K562 (cell line): ENCODE results near the gene ATRAID. TPM values are rescaled to one million over a fixed set of nuclear protein-coding genes. Genes with fewer than 3 reads are reported as not detected.

Experiments used
- CCNT2 ChIP-seq: IDR thresholded peaks from 2 replicates; pipeline ENCODE4 v1.6.1; 2011; ENCODE audit warnings: borderline replicate concordance, low read depth, mild to moderate bottlenecking, moderate library complexity, mixed read lengths, low read length; ENCODE audit not compliant: insufficient read length; ENCODE audit errors: extremely low read depth
- CEBPG ChIP-seq, 3 experiments: fragments of 200-800 bp in 1 of 3; sonication (Bioruptor generic) in 1 of 3; sonication (generic) in 1 of 3; formaldehyde crosslinking in 1 of 3; IDR thresholded peaks in 2 of 3; conservative IDR thresholded peaks in 1 of 3; 2 replicates each; pipeline versions ENCODE4 v1.6.1 to v1.8.0; 2016 to 2022; ENCODE audit warnings: missing compliant biosample characterization in 2 of 3, missing genetic modification characterization in 2 of 3, mild to moderate bottlenecking in 1 of 3, missing genetic modification reagents in 1 of 3
- CREB5 ChIP-seq: fragments of 250-450 bp; sonication (Bioruptor Pico); IDR thresholded peaks from 2 replicates; pipeline ENCODE4 v1.5.0; 2020; ENCODE audit warnings: mild to moderate bottlenecking
- CTBP1 ChIP-seq: fragments of 450-650 bp; IDR thresholded peaks from 2 replicates; pipeline ENCODE4 v1.6.1; 2016; ENCODE audit warnings: borderline replicate concordance
- E2F3 ChIP-seq: fragments of 250-450 bp; sonication (Bioruptor Pico); IDR thresholded peaks from 2 replicates; pipeline ENCODE4 v1.4.0; 2020; ENCODE audit warnings: mild to moderate bottlenecking
- FOXK1 ChIP-seq: sonication (generic); formaldehyde crosslinking; IDR thresholded peaks from 2 replicates; pipeline ENCODE4 v1.8.0; 2022; ENCODE audit warnings: missing genetic modification reagents, mild to moderate bottlenecking, borderline replicate concordance
- HINFP ChIP-seq: fragments of 450-650 bp; conservative IDR thresholded peaks from 2 replicates; pipeline ENCODE4 v1.6.1; 2016; ENCODE audit warnings: missing genetic modification characterization, low read depth, mild to moderate bottlenecking, control low read depth, missing compliant biosample characterization
- MAZ ChIP-seq, 2 experiments: fragments of 450-650 bp in 1 of 2; sonication (generic) in 1 of 2; formaldehyde crosslinking; IDR thresholded peaks in 1 of 2; conservative IDR thresholded peaks in 1 of 2; 2 replicates each; pipeline versions ENCODE4 v1.4.0 to v1.5.0; 2020; ENCODE audit warnings: mild to moderate bottlenecking in 1 of 2, missing genetic modification reagents in 1 of 2
- MCM2 ChIP-seq: fragments of 450-650 bp; IDR thresholded peaks from 2 replicates; pipeline ENCODE4 v1.6.1; 2017; ENCODE audit warnings: low read depth, mild to moderate bottlenecking
- MIER1 ChIP-seq: fragments of 450-650 bp; IDR thresholded peaks from 2 replicates; pipeline ENCODE4 v1.6.1; 2016; ENCODE audit warnings: antibody characterized with exemption, mild to moderate bottlenecking, low read depth
- MXI1 ChIP-seq: IDR thresholded peaks from 2 replicates; pipeline ENCODE4 v1.6.1; 2011; ENCODE audit warnings: low read depth, mild to moderate bottlenecking, improper control_type of control experiment, low read length
- NR2C2 ChIP-seq, 2 experiments: fragments of 200-800 bp in 1 of 2; sonication (Bioruptor generic) in 1 of 2; sonication (generic) in 1 of 2; formaldehyde crosslinking in 1 of 2; IDR thresholded peaks; 2 replicates each; pipeline versions ENCODE4 v1.6.1 to v1.8.0; 2016 to 2022; ENCODE audit warnings: mild to moderate bottlenecking in 1 of 2, missing compliant biosample characterization in 1 of 2, missing genetic modification characterization in 1 of 2, missing genetic modification reagents in 1 of 2
- OTX1 ChIP-seq: fragments of 450-650 bp; formaldehyde crosslinking; IDR thresholded peaks from 2 replicates; pipeline ENCODE4 v1.4.0; 2022; ENCODE audit warnings: mild to moderate bottlenecking
- POLR2H ChIP-seq: IDR thresholded peaks from 2 replicates; pipeline ENCODE4 v1.6.1; 2016; ENCODE audit warnings: missing genetic modification characterization, low read depth, mild to moderate bottlenecking, control low read depth, missing compliant biosample characterization, moderate library complexity
- RBM22 ChIP-seq: fragments of 200-400 bp; formaldehyde crosslinking; IDR thresholded peaks from 2 replicates; pipeline ENCODE4 v1.6.1; 2018; ENCODE audit warnings: low read length, low read depth; ENCODE audit not compliant: poor library complexity, severe bottlenecking
- SMARCB1 ChIP-seq: IDR thresholded peaks from 2 replicates; pipeline ENCODE4 v1.6.1; 2011; ENCODE audit warnings: improper control_type of control experiment, low read depth; ENCODE audit not compliant: insufficient read length
- TEAD4 ChIP-seq, 2 experiments: sonication (generic) in 1 of 2; formaldehyde crosslinking in 1 of 2; IDR thresholded peaks; 2 replicates each; pipeline versions ENCODE4 v1.6.1 to v1.8.0; 2012 to 2022; ENCODE audit warnings: borderline replicate concordance in 1 of 2, inconsistent platforms in 1 of 2, low read length in 1 of 2, mild to moderate bottlenecking in 1 of 2, missing genetic modification reagents in 1 of 2
- THRB ChIP-seq: fragments of 450-650 bp; formaldehyde crosslinking; conservative IDR thresholded peaks from 2 replicates; pipeline ENCODE4 v1.4.0; 2022; ENCODE audit warnings: mild to moderate bottlenecking, missing genetic modification characterization
- ZNF695 ChIP-seq: fragments of 450-650 bp; formaldehyde crosslinking; IDR thresholded peaks from 2 replicates; pipeline ENCODE4 v1.4.0; 2020; ENCODE audit warnings: mild to moderate bottlenecking, moderate library complexity
- ZNF76 ChIP-seq: fragments of 250-450 bp; sonication (Bioruptor Pico); IDR thresholded peaks from 2 replicates; pipeline ENCODE4 v1.4.0; 2020; ENCODE audit warnings: mild to moderate bottlenecking, moderate library complexity, borderline replicate concordance
- ZSCAN32 ChIP-seq: fragments of 450-650 bp; formaldehyde crosslinking; IDR thresholded peaks from 2 replicates; pipeline ENCODE4 v1.4.0; 2020; ENCODE audit warnings: mild to moderate bottlenecking, moderate library complexity
- polyA plus RNA-seq, 8 experiments: library from polyadenylated mRNA; depleted of rRNA in 4 of 8; stranded (reverse) in 5 of 8; unstranded in 3 of 8; fragments of >200 nt; fragmentation: Nextera tagmentation in 2 of 8; fragmentation: Illumina TruSeq in 1 of 8; extraction: Ambion mirVana in 2 of 8; extraction: Trizol in 1 of 8; gene quantifications; 2 replicates each; pipeline versions ENCODE4 v1.2.1 to v1.2.3, GENCODE V29; 2011 to 2014; ENCODE audit warnings: inconsistent platforms in 1 of 8, missing spikeins in 1 of 8
- total RNA-seq, 7 experiments: library from RNA; depleted of rRNA in 6 of 7; stranded (reverse); fragments of >200 nt in 6 of 7; fragmentation: Illumina TruSeq in 2 of 7; extraction: Trizol in 2 of 7; gene quantifications; 2 replicates each; pipeline versions ENCODE4 v1.2.1 to v1.2.3, GENCODE V29; 2011 to 2021; ENCODE audit warnings: low replicate concordance in 1 of 7

The ATRAID gene
- total and polyA plus RNA-seq, 9 of the 15 experiments (the other 6 are each of a cell fraction or from before 2014, with no cell fraction given): 70.2 to 187 (median 108) TPM

- no peak for TF ChIP-seq CEBPG (CRISPR knock-in tag; IDR thresholded peaks at IDR 0.05)
- no peak for TF ChIP-seq CEBPG (tag; conservative IDR thresholded peaks at IDR 0.05 in 1 of 2, IDR thresholded peaks at IDR 0.05 in 1 of 2)
- TF ChIP-seq MCM2: no peak
- no peak for TF ChIP-seq OTX1
- peak; percentile 92 for TF ChIP-seq POLR2H
- TF ChIP-seq ZNF695 (CRISPR knock-in tag): no peak
- TF ChIP-seq HINFP (tag): no peak
- peak; percentile 84 to 93 for TF ChIP-seq MAZ (CRISPR knock-in tag; conservative IDR thresholded peaks at IDR 0.05 in 1 of 2, IDR thresholded peaks at IDR 0.05 in 1 of 2)
- TF ChIP-seq ZNF76 (CRISPR knock-in tag): no peak
- TF ChIP-seq CREB5 (CRISPR knock-in tag): no peak
- no peak for TF ChIP-seq NR2C2 (CRISPR knock-in tag; IDR thresholded peaks at IDR 0.05)
- TF ChIP-seq NR2C2 (tag; IDR thresholded peaks at IDR 0.05): peak; percentile 98
- no peak; the same call in 1 of the 2 replicates for TF ChIP-seq CTBP1
- no peak for TF ChIP-seq RBM22
- no peak for TF ChIP-seq SMARCB1
- peak; percentile 77 for TF ChIP-seq CCNT2
- TF ChIP-seq ZSCAN32 (CRISPR knock-in tag): no peak
- TF ChIP-seq E2F3 (CRISPR knock-in tag): 0 out of 2 replicates have a peak, but pooled peaks have one; percentile 53
- no peak for TF ChIP-seq THRB (CRISPR knock-in tag)
- TF ChIP-seq MXI1: no peak
- TF ChIP-seq FOXK1 (CRISPR knock-in tag): no peak
- TF ChIP-seq TEAD4 (IDR thresholded peaks at IDR 0.05; ENCODE audit: low read length): no peak
- TF ChIP-seq TEAD4 (CRISPR knock-in tag; IDR thresholded peaks at IDR 0.05; ENCODE audit: borderline replicate concordance): no peak
- TF ChIP-seq MIER1: no peak
Observed at GRCh38 chr2:27211943-27212625, at the start of gene ATRAID, which contains the start of gene SLC5A6 (continued).
